Measurements from ENCODE around the gene NETO1.

DNA sequence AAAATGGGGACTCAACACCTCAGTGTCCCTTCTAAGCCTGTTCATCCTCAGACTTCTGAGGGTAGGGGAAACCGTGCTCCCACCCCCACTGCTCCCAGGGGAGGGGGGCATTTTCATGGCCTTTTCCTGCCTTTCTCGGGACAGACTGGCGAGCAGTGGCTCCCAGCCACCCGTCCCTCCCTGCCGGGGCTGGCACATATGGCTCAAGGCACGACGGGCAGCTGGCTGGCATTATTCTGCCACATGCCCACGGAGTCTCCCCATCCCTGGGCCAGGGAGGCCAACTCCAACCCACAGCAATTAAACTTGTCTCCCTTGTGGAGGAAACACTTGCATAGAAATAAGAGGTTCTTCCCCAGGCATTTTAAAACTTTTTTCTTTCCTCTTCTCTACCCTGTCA is 175.2 kb downstream of the NETO1 start:
- TF ChIP-seq, protein P1, sequence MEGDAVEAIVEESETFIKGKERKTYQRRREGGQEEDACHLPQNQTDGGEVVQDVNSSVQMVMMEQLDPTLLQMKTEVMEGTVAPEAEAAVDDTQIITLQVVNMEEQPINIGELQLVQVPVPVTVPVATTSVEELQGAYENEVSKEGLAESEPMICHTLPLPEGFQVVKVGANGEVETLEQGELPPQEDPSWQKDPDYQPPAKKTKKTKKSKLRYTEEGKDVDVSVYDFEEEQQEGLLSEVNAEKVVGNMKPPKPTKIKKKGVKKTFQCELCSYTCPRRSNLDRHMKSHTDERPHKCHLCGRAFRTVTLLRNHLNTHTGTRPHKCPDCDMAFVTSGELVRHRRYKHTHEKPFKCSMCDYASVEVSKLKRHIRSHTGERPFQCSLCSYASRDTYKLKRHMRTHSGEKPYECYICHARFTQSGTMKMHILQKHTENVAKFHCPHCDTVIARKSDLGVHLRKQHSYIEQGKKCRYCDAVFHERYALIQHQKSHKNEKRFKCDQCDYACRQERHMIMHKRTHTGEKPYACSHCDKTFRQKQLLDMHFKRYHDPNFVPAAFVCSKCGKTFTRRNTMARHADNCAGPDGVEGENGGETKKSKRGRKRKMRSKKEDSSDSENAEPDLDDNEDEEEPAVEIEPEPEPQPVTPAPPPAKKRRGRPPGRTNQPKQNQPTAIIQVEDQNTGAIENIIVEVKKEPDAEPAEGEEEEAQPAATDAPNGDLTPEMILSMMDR (IDR thresholded peaks at IDR 0.05): no peak
- no peak for TF ChIP-seq POLR2AphosphoS5 (IDR thresholded peaks at IDR 0.05)
